HEK293T (cell line): Measurements from ENCODE around the gene FAAP20.

Source experiments
- BHLHE40 ChIP-seq: fragments of 450-650 bp; IDR thresholded peaks from 2 replicates; pipeline ENCODE4 v1.6.1; 2016; ENCODE audit warnings: mild to moderate bottlenecking, moderate library complexity, borderline replicate concordance
- CTBP1 ChIP-seq: fragments of 450-650 bp; IDR thresholded peaks from 2 replicates; pipeline ENCODE4 v1.6.1; 2016; ENCODE audit warnings: borderline replicate concordance
- ELF4 ChIP-seq: fragments of 450-650 bp; IDR thresholded peaks from 2 replicates; pipeline ENCODE4 v1.6.1; 2017; ENCODE audit warnings: antibody characterized with exemption
- FOXA1 ChIP-seq: fragments of 450-650 bp; IDR thresholded peaks from 2 replicates; pipeline ENCODE4 v1.6.1; 2016; ENCODE audit warnings: mild to moderate bottlenecking
- FOXK2 ChIP-seq: fragments of 450-650 bp; IDR thresholded peaks from 2 replicates; pipeline ENCODE4 v1.6.1; 2016; ENCODE audit warnings: mild to moderate bottlenecking
- FOXM1 ChIP-seq: fragments of 450-650 bp; IDR thresholded peaks from 2 replicates; pipeline ENCODE4 v1.6.1; 2017; ENCODE audit warnings: mild to moderate bottlenecking, borderline replicate concordance
- HDGF ChIP-seq: fragments of 450-650 bp; IDR thresholded peaks from 2 replicates; pipeline ENCODE4 v1.6.1; 2017; ENCODE audit warnings: antibody characterized with exemption, borderline replicate concordance
- LEF1 ChIP-seq: fragments of 450-650 bp; IDR thresholded peaks from 2 replicates; pipeline ENCODE4 v1.6.1; 2017; ENCODE audit warnings: mild to moderate bottlenecking, borderline replicate concordance
- NFRKB ChIP-seq: fragments of 450-650 bp; IDR thresholded peaks from 2 replicates; pipeline ENCODE4 v1.6.1; 2016; ENCODE audit warnings: mild to moderate bottlenecking, moderate library complexity
- PKNOX1 ChIP-seq: fragments of 450-650 bp; IDR thresholded peaks from 2 replicates; pipeline ENCODE4 v1.6.1; 2016
- SP1 ChIP-seq: fragments of 450-650 bp; IDR thresholded peaks from 2 replicates; pipeline ENCODE4 v1.6.1; 2017
- SUZ12 ChIP-seq: fragments of 450-650 bp; IDR thresholded peaks from 2 replicates; pipeline ENCODE4 v1.6.1; 2016; ENCODE audit warnings: mild to moderate bottlenecking
- TARDBP ChIP-seq: fragments of 450-650 bp; IDR thresholded peaks from 2 replicates; pipeline ENCODE4 v1.6.1; 2016
- ZNF384 ChIP-seq: fragments of 450-650 bp; IDR thresholded peaks from 2 replicates; pipeline ENCODE4 v1.6.1; 2016

- no peak for TF ChIP-seq SP1
- no peak for TF ChIP-seq LEF1
- no peak for TF ChIP-seq SUZ12
- TF ChIP-seq PKNOX1, result no peak
- TF ChIP-seq BHLHE40, result no peak
- TF ChIP-seq FOXM1, result no peak
- TF ChIP-seq ELF4, result no peak
- TF ChIP-seq CTBP1, result no peak
- TF ChIP-seq NFRKB, result no peak
- TF ChIP-seq TARDBP, result no peak
- TF ChIP-seq FOXA1, result no peak
- TF ChIP-seq ZNF384, result no peak
- no peak for TF ChIP-seq FOXK2
- TF ChIP-seq HDGF, result no peak
Measured at GRCh38 chr1:2221271-2221670, 26.7 kb upstream of the FAAP20 start.
